OCI-LY3 (cell line): ENCODE measurements around the gene MS4A10.

ENCODE experiments used
- H2AFZ ChIP-seq: fragments of 200-600, 300-600 bp; shearing (Covaris generic); 2 replicates; pipeline ENCODE4 v1.6.0; 2014; ENCODE audit warnings: antibody characterized with exemption, low read depth, low read length
- H3K27ac ChIP-seq: fragments of 200-600, 300-600 bp; sonication (generic); 2 replicates; pipeline ENCODE4 v1.5.1; 2014; ENCODE audit warnings: mild to moderate bottlenecking, low read length, moderate library complexity, mixed read lengths
- H3K27me3 ChIP-seq: fragments of 200-600, 300-600 bp; sonication (generic); 2 replicates; pipeline ENCODE4 v1.6.1; 2014; ENCODE audit warnings: low read depth, low read length, mixed read lengths
- H3K36me3 ChIP-seq: fragments of 200-600, 300-600 bp; sonication (generic); replicated peaks from 2 replicates; pipeline ENCODE3; 2014; ENCODE audit warnings: low read depth, low read length, mixed read lengths
- H3K4me1 ChIP-seq: fragments of 300-600, 200-600 bp; sonication (generic); 2 replicates; pipeline ENCODE4 v1.6.1; 2014; ENCODE audit warnings: low read length, mixed read lengths
- H3K4me2 ChIP-seq: fragments of 200-600, 300-600 bp; sonication (generic); 2 replicates; pipeline ENCODE4 v1.6.1; 2014; ENCODE audit warnings: low read length, mixed read lengths
- H3K4me3 ChIP-seq: fragments of 300-600, 200-600 bp; sonication (generic); 2 replicates; pipeline ENCODE4 v1.5.1; 2014; ENCODE audit warnings: antibody characterized with exemption, mild to moderate bottlenecking, low read length, moderate library complexity
- H3K79me2 ChIP-seq: fragments of 300-600, 200-600 bp; shearing (Covaris generic); 2 replicates; pipeline ENCODE4 v1.6.1; 2014; ENCODE audit warnings: mild to moderate bottlenecking, low read length, mixed read lengths
- H3K9ac ChIP-seq: fragments of 300-600, 200-600 bp; shearing (Covaris generic); 2 replicates; pipeline ENCODE4 v1.6.0; 2014; ENCODE audit warnings: mild to moderate bottlenecking, low read length, moderate library complexity
- H3K9me3 ChIP-seq: fragments of 200-600, 300-600 bp; shearing (Covaris generic); 2 replicates; pipeline ENCODE4 v1.6.1; 2014; ENCODE audit warnings: low read length, mixed read lengths; ENCODE audit not compliant: insufficient read depth
- H4K20me1 ChIP-seq: fragments of 200-600, 300-600 bp; sonication (generic); 2 replicates; pipeline ENCODE4 v1.6.1; 2016; ENCODE audit warnings: low read length, mixed read lengths; ENCODE audit not compliant: insufficient read depth
- CTCF ChIP-seq: fragments of 200-600, 300-600 bp; sonication (generic); IDR thresholded peaks from 2 replicates; pipeline ENCODE4 v1.5.1; 2014; ENCODE audit warnings: antibody characterized with exemption, low read length, low read depth
- EZH2phosphoT487 ChIP-seq: fragments of 200-600 bp; shearing (Covaris generic); IDR thresholded peaks from 2 replicates; pipeline ENCODE4 v1.6.1; 2018; ENCODE audit warnings: antibody characterized with exemption, mixed run types, low read depth

Gene MS4A10

GRCh38 chr11:60848714-60849151, 63.6 kb downstream of the MS4A10 start:
- H3K79me2 ChIP-seq, result peaks cover 51% of the 10 kb centered on the region
- no peak overlapping the region for H3K9ac ChIP-seq

GRCh38 chr11:60849641-60850520, 64.7 kb downstream of the MS4A10 start:
- peaks cover 4% of the 10 kb centered on the region; the same call in 1 of the 2 replicates for H3K4me1 ChIP-seq
- no peaks in the 10 kb centered on the region for H3K9me3 ChIP-seq
- no peak for TF ChIP-seq CTCF
- TF ChIP-seq EZH2phosphoT487, result no peak
- H4K20me1 ChIP-seq, result peaks cover 4% of the 10 kb centered on the region
- no peak overlapping the region for H3K9ac ChIP-seq
- no peak overlapping the region for H3K4me3 ChIP-seq
- no peak overlapping the region for H3K27ac ChIP-seq
- no peak overlapping the region for H2AFZ ChIP-seq
- H3K79me2 ChIP-seq, result peaks cover 39% of the 10 kb centered on the region
- no peak overlapping the region for H3K4me2 ChIP-seq
- peaks cover 74% of the 10 kb centered on the region for H3K36me3 ChIP-seq
- no peaks in the 10 kb centered on the region for H3K27me3 ChIP-seq

More at GRCh38 chr11:60848714-60849151, 63.6 kb downstream of the MS4A10 start:
- Histone ChIP-seq H3K27ac (no peak overlapping the region), H3K27me3 (no peaks in the 10 kb centered on the region), H3K4me3 (no peak overlapping the region), H4K20me1 (peaks cover 14% of the 10 kb centered on the region), H3K4me2 (no peak overlapping the region), H3K4me1 (peaks cover 16% of the 10 kb centered on the region), H2AFZ (no peak overlapping the region), H3K9me3 (no peaks in the 10 kb centered on the region), H3K36me3 (peaks cover 85% of the 10 kb centered on the region)
- no peak for TF ChIP-seq EZH2phosphoT487
- no peak for TF ChIP-seq CTCF
